NK-92 (cell line): ENCODE measurements around the gene CCDC57.

Experiments
- DNase-seq: peaks from one replicate; lab custom pipeline; 2025; ENCODE audit not compliant: unreplicated experiment; lab: John Stamatoyannopoulos, UW

The CCDC57 gene

GRCh38 chr17:82084373-82085030 is 128.1 kb downstream of the CCDC57 start:
- no peak for DNase-seq

- DNase-seq: no peak
These were observed 128.9 kb downstream of the CCDC57 start for GRCh38 chr17:82083533-82084359.

- DNase-seq: no peak
These were observed 129.6 kb downstream of the CCDC57 start for GRCh38 chr17:82083009-82083408.

GRCh38 chr17:82082456-82082855 is 130.2 kb downstream of the CCDC57 start:
- DNase-seq: no peak

- no peak for DNase-seq
These were observed 130.7 kb downstream of the CCDC57 start for GRCh38 chr17:82081966-82082365.

GRCh38 chr17:82081546-82081945 is 131.1 kb downstream of the CCDC57 start:
- no peak for DNase-seq

- no peak for DNase-seq
These were observed 131.7 kb downstream of the CCDC57 start for GRCh38 chr17:82080789-82081464.

- no peak for DNase-seq
These were observed 132.4 kb downstream of the CCDC57 start for GRCh38 chr17:82080048-82080788.

GRCh38 chr17:82079001-82079677 is 133.5 kb downstream of the CCDC57 start:
- DNase-seq: no peak

GRCh38 chr17:82078433-82078832 is 134.2 kb downstream of the CCDC57 start:
- no peak for DNase-seq

- no peak for DNase-seq
These were observed 134.9 kb downstream of the CCDC57 start for GRCh38 chr17:82077617-82078358.

GRCh38 chr17:82076785-82077591 is 135.7 kb downstream of the CCDC57 start:
- DNase-seq: no peak

- no peak for DNase-seq
These were observed 136.4 kb downstream of the CCDC57 start for GRCh38 chr17:82076018-82076784.

GRCh38 chr17:82073446-82073845 is 139.2 kb downstream of the CCDC57 start:
- DNase-seq: no peak

GRCh38 chr17:82072827-82073226 is 139.8 kb downstream of the CCDC57 start:
- no peak for DNase-seq

- no peak for DNase-seq
These were observed 142.0 kb downstream of the CCDC57 start for GRCh38 chr17:82070611-82071010.

GRCh38 chr17:82065638-82066303 is 146.9 kb downstream of the CCDC57 start, which contains the start of gene DUS1L:
Gene DUS1L (minus strand): TSS chr17:82065804. CDS start chr17:82065059, 745 bp downstream.
- DNase-seq: no peak

- DNase-seq: no peak
These were observed 147.4 kb downstream of the CCDC57 start for GRCh38 chr17:82065193-82065637.
